WI38 (cell line): ENCODE measurements around the gene GSX2.
A peak's percentile ranks its signal among the peaks of the same experiment; 100 is the strongest.

Source experiments
- H3K4me3 ChIP-seq: 2 replicates; pipeline ENCODE4 v1.5.1; 2011; ENCODE audit warnings: low read depth, mild to moderate bottlenecking, control low read depth, low read length
- TF ChIP-seq, protein P1 (sequence below): IDR thresholded peaks from 2 replicates; pipeline ENCODE4 v1.5.1; 2012; ENCODE audit warnings: low read depth, mild to moderate bottlenecking, control low read depth, low read length

GSX2 gene

GRCh38 chr4:54077812-54078211, 22.2 kb upstream of the GSX2 start:
- no peak overlapping the region for H3K4me3 ChIP-seq
- TF ChIP-seq, protein P1, sequence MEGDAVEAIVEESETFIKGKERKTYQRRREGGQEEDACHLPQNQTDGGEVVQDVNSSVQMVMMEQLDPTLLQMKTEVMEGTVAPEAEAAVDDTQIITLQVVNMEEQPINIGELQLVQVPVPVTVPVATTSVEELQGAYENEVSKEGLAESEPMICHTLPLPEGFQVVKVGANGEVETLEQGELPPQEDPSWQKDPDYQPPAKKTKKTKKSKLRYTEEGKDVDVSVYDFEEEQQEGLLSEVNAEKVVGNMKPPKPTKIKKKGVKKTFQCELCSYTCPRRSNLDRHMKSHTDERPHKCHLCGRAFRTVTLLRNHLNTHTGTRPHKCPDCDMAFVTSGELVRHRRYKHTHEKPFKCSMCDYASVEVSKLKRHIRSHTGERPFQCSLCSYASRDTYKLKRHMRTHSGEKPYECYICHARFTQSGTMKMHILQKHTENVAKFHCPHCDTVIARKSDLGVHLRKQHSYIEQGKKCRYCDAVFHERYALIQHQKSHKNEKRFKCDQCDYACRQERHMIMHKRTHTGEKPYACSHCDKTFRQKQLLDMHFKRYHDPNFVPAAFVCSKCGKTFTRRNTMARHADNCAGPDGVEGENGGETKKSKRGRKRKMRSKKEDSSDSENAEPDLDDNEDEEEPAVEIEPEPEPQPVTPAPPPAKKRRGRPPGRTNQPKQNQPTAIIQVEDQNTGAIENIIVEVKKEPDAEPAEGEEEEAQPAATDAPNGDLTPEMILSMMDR, result no peak

DNA sequence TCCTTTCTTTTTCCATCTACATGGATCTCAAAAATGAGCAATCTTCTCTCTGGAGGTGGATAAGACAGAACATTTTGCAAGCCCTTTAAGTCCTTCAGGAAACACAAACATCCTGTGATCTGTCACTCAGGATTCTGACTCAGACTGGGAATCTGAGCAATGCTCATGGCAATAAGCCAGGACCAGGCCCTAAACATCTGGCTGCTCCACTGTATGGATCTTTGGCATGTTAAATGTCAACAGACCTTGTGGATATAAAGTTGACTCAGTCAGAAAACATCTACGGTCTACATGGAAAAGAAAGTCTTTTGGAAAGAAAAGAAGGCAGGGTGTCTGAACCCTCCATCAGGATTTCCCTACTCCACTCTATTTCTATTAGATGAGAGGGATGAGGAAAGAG, 17.8 kb upstream of the GSX2 start:
- TF ChIP-seq, protein P1, result no peak
- no peak overlapping the region for H3K4me3 ChIP-seq

- TF ChIP-seq, protein P1, result no peak
- no peak overlapping the region for H3K4me3 ChIP-seq
Observed at GRCh38 chr4:54085284-54085683, 14.7 kb upstream of the GSX2 start.

DNA sequence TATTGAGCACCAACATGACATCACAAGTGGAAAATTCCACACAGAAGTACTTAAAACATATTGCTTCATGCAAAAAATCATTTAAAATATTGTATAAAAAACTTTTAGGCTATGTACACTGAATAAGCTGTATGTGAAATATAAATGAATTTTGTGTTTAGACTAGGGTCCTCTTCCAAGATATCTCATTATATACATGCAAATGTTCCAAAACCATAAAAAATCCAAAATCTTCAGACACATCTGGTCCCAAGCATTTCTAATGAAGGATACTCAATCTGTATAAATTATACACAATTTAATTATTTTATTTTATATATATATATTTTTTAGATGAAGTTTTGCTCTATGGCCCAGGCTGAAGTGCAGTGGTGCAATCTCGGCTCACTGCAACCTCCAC, 10.1 kb upstream of the GSX2 start:
- TF ChIP-seq, protein P1, result no peak
- H3K4me3 ChIP-seq, result no peak overlapping the region

GRCh38 chr4:54090404-54090803, 9.6 kb upstream of the GSX2 start:
- no peak overlapping the region for H3K4me3 ChIP-seq
- TF ChIP-seq, protein P1, result no peak

- H3K4me3 ChIP-seq, result peak overlapping the region; percentile 59
- TF ChIP-seq, protein P1, result no peak
Observed at GRCh38 chr4:54090804-54091623, 8.9 kb upstream of the GSX2 start.

DNA sequence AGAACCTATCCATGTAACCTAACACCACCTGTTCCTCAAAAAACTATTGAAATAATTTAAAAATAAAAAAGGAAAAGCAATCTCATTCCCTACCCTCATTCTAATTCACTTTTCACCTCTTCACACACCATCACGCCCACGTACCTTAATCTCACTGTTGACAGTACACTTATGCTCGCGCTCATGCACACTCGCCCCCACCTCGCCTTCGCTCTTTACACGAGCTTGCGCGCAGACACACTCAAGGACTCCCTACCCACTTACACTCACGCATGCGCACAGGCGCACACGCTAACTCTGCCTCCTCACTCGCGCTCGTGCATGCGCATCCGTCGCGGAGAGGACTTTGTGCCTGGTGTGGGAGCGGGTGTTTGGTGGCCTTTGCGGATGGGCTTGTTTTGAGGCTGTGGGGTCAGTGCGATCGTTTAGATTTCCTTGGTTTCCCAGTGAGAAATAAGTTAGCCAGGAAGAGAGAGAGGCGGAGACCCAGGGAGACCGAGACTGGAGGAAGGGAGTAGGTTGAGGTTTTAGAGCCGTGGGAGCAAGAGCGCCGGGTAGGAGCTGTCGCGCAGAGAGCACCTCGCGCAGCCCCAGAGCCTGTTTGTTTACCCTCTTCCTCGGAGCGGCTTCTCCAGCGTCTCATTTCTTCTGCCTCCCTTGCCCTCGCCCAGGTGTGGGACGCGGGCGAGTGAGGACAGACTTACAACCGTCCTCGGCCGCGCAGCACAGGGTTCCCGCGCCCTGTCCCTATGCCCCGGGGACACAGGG, 8.1 kb upstream of the GSX2 start:
- peak overlapping the region; percentile 59 for H3K4me3 ChIP-seq
- TF ChIP-seq, protein P1, result no peak
